WERI-Rb-1 (cell line): ENCODE data around the gene SHB.

Experiments used
- DNase-seq: peaks from one replicate; pipeline ENCODE4 v3.0.0-alpha.2; 2020
- H3K27ac ChIP-seq: fragments of 250-450 bp; sonication (Bioruptor Pico); 2 replicates; pipeline ENCODE4 v1.5.1; 2020; ENCODE audit warnings: mild to moderate bottlenecking, moderate library complexity
- H3K27me3 ChIP-seq: fragments of 250-450 bp; sonication (Bioruptor Pico); 2 replicates; pipeline ENCODE4 v1.5.1; 2021; ENCODE audit warnings: mild to moderate bottlenecking, low read depth, moderate library complexity; ENCODE audit not compliant: insufficient read depth, severe bottlenecking
- H3K36me3 ChIP-seq: fragments of 250-450 bp; sonication (Bioruptor Pico); 2 replicates; pipeline ENCODE4 v1.5.1; 2020; ENCODE audit warnings: mild to moderate bottlenecking, moderate library complexity
- H3K4me3 ChIP-seq: 2 replicates; pipeline ENCODE4 v1.5.1; 2011; ENCODE audit warnings: low read depth, mild to moderate bottlenecking, control low read depth, low read length
- H3K9me3 ChIP-seq: fragments of 250-450 bp; sonication (Bioruptor Pico); 2 replicates; pipeline ENCODE4 v1.5.1; 2021; ENCODE audit warnings: mild to moderate bottlenecking, moderate library complexity; ENCODE audit not compliant: severe bottlenecking
- TF ChIP-seq, protein P1 (sequence below): IDR thresholded peaks from 2 replicates; pipeline ENCODE4 v1.5.1; 2011; ENCODE audit warnings: low read depth, mild to moderate bottlenecking, control low read depth, inconsistent platforms, low read length

The SHB gene

GRCh38 chr9:38009035-38009501 is 60.0 kb downstream of the SHB start:
- Histone ChIP-seq H3K4me3 (no peak overlapping the region), H3K27me3 (no peaks in the 10 kb centered on the region), H3K27ac (no peak overlapping the region), H3K36me3 (peaks cover 59% of the 10 kb centered on the region), H3K9me3 (no peaks in the 10 kb centered on the region)
- TF ChIP-seq, protein P1, sequence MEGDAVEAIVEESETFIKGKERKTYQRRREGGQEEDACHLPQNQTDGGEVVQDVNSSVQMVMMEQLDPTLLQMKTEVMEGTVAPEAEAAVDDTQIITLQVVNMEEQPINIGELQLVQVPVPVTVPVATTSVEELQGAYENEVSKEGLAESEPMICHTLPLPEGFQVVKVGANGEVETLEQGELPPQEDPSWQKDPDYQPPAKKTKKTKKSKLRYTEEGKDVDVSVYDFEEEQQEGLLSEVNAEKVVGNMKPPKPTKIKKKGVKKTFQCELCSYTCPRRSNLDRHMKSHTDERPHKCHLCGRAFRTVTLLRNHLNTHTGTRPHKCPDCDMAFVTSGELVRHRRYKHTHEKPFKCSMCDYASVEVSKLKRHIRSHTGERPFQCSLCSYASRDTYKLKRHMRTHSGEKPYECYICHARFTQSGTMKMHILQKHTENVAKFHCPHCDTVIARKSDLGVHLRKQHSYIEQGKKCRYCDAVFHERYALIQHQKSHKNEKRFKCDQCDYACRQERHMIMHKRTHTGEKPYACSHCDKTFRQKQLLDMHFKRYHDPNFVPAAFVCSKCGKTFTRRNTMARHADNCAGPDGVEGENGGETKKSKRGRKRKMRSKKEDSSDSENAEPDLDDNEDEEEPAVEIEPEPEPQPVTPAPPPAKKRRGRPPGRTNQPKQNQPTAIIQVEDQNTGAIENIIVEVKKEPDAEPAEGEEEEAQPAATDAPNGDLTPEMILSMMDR: no peak
- no peak for DNase-seq

DNA sequence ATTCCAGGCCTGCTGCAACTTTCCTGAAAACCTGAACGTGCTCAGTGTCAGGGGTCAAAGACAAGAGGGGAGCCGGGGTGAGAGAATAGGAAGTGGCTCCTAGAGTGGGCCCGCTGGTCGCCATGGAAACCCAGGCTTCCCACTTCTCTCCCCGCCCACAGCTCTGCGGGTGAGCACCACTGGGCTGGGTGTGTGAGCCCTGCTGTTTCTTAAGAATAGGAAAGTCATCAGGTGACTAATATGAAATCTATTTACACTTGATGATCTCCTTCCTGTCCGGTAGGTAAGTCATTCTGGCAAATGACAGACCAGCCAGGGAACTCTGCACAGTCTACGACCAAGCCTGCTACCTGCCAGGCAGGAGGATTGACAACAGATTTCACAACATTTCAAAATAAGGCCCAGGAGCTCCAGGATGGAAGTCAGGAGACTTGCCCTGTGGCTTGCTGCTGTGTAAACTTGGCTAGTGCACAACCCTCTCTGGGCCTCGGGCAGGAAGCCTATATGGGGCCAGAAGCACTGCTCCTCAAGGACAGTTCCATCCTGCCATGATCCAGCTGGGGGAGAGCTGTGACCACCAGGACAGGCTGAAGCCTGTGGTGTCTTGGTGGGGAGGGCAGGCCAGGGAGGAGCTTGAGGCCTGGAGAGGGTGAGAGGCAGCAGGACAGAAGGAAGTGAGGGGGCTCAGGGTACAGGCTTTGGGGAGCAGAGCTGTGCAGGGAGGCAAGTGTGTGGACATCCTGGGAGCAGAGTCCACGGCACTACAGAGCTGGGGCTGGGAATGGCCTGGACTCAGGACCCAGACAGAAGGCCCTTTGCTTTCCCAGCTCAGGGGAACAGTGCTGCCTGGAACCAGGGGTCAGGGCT is 60.6 kb downstream of the SHB start:
- Histone ChIP-seq H3K27me3 (no peaks in the 10 kb centered on the region), H3K4me3 (no peak overlapping the region), H3K36me3 (peaks cover 53% of the 10 kb centered on the region), H3K27ac (no peak overlapping the region), H3K9me3 (no peaks in the 10 kb centered on the region)
- TF ChIP-seq, protein P1: no peak
- DNase-seq: no peak

- Histone ChIP-seq H3K27ac (no peak overlapping the region), H3K4me3 (no peak overlapping the region), H3K36me3 (peaks cover 43% of the 10 kb centered on the region), H3K27me3 (no peaks in the 10 kb centered on the region), H3K9me3 (no peaks in the 10 kb centered on the region)
- DNase-seq: no peak
- TF ChIP-seq, protein P1: no peak
These were observed 62.0 kb downstream of the SHB start for GRCh38 chr9:38007016-38007415.

DNA sequence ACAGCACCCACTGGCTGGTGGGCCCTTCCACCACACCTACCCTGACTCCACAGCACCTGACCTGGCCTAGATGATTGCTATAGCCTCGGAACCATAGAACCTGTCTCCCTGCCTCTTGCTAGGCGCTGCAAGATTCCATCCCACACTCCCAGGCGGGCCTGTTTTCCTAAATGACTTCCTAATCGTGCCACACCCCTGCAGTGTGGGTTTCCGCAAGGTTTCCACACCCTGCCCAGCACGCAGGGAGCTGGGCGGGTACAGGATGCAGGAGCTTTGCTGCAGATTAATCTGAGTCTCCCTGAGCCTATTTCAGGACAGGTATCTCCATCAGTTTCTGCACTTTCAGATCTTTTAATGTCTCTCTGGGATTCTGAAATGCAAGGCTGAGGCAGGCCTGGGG is 62.9 kb downstream of the SHB start:
- H3K27ac ChIP-seq: no peak overlapping the region
- DNase-seq: no peak
- H3K36me3 ChIP-seq: peaks cover 48% of the 10 kb centered on the region
- H3K4me3 ChIP-seq: no peak overlapping the region
- H3K9me3 ChIP-seq: no peaks in the 10 kb centered on the region
- H3K27me3 ChIP-seq: no peaks in the 10 kb centered on the region
- TF ChIP-seq, protein P1: no peak

GRCh38 chr9:38004809-38005560 is 64.0 kb downstream of the SHB start:
- no peak overlapping the region for H3K27ac ChIP-seq
- no peaks in the 10 kb centered on the region for H3K9me3 ChIP-seq
- H3K27me3 ChIP-seq: no peaks in the 10 kb centered on the region
- DNase-seq: no peak
- peaks cover 43% of the 10 kb centered on the region for H3K36me3 ChIP-seq
- H3K4me3 ChIP-seq: no peak overlapping the region
- TF ChIP-seq, protein P1: no peak
